Activated CD8-positive, alpha-beta memory T cell treated with anti-CD3 and anti-CD28 coated beads, Interleukin-2, amount 50 U/mL, for 24 hours (primary cell): ENCODE data around the gene ASB10.

ENCODE experiments used
- DNase-seq: peaks from one replicate; pipeline ENCODE4 v3.0.0-alpha.2; 2020; ENCODE audit errors: extremely low read depth

The ASB10 gene

DNA sequence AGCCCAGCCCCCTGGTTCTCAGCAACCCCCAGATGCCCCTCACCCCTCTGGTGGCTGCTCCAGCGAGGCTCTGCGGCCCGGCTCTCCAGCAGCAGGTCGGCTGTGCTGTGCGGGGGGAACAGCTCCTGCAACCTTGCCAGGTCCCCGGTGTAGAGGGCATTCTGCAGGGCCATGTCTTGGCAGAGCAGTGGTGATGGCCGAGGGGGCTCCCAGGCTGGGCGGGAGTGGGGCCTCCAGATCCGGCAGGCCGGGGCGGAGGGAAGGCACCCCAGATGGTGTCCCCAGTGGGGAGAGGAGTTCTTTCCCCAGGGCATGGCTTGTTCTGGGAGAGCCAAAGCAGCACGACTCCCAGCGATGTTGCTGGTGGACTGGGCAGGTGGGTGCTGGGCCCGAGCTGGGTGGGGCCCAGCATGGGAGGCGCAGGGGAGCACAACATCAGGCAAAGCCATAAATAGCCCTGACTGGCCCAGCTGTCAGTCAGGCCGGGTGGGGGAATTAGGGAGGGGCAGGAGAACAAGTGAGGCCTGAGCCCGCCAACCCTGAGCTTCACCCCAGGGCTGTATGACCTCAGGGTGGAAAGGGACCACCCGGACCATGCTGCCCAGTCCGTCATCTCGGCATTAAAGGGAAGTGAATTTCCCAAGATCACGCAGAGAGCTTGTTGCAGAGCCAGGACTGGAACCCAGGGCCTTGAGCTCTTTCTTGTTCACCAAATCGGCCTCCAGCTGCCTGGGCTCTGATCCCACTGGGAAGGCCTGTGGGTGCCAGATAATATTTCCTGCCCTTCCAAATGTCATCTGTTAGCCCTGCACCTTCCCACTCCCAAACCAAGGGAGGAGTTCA, 580 bp upstream of the ASB10 start:
- DNase-seq: no peak

- no peak for DNase-seq
These were observed 1.0 kb downstream of the ASB10 start for GRCh38 chr7:151185762-151186639.

GRCh38 chr7:151181011-151181431, 6.0 kb downstream of the ASB10 start:
- no peak for DNase-seq

DNA sequence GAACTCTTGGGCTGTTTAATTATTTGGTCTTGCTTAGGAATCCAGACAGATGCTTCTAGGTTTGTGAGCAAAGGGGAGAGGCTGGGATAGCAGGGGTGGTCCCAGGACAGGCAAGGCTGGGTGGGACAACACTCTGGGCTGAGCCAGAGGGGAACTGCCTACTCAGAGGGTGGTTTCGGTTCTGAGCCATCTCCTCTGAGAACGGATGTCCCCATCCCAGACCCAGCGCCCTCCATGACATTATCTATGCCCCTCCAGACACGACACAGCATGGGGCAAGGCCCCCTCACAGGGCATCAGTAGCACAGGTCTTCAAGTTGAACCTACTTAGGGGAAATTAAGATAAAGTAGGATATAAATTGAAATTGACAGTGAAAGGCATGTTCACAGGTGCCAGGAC, 7.1 kb downstream of the ASB10 start:
- no peak for DNase-seq

- DNase-seq: no peak
These were observed 7.7 kb downstream of the ASB10 start for GRCh38 chr7:151179287-151179860.

DNA sequence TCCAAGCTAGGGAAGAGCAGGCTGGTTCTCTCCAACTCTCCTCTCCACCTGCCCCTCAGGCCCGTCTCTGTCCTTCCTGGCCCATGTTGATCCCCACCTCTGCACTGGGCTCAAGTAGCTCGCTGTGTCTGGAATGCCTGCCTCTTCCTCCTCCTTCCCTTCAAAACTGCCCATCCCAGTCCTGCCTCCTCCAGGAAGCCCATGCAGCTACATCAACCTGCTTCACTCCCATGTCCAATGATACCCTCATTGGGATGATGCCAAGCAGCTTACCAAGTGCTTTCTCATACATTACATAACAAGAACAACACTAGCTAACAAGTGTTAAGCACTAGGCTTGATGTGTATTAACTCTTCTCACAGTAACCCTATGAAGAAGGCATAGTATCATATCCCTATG, 8.2 kb downstream of the ASB10 start:
- DNase-seq: no peak

GRCh38 chr7:151178236-151178635, 8.8 kb downstream of the ASB10 start:
- no peak for DNase-seq

DNA sequence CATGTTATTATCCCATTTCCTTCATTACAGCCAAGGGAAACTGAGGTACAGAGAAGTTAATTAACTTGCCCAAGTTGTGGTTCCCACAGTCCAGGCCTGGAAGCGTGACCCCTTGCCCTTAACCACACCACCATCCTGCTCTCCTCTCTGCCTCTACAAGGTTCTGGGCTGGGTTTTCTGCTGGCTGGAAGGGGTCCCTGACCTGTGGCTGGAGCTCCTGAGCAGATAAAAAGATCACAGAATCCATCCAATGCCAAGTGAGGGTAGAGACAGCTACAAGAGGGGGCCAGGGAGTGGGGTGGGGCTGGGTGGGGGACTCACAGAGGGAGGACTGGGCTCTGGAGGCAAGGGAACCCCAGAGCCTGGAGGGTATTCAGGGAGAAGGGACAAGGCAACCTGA, 9.7 kb downstream of the ASB10 start:
- no peak for DNase-seq

- no peak for DNase-seq
These were observed 10.6 kb downstream of the ASB10 start for GRCh38 chr7:151176401-151176800.

DNA sequence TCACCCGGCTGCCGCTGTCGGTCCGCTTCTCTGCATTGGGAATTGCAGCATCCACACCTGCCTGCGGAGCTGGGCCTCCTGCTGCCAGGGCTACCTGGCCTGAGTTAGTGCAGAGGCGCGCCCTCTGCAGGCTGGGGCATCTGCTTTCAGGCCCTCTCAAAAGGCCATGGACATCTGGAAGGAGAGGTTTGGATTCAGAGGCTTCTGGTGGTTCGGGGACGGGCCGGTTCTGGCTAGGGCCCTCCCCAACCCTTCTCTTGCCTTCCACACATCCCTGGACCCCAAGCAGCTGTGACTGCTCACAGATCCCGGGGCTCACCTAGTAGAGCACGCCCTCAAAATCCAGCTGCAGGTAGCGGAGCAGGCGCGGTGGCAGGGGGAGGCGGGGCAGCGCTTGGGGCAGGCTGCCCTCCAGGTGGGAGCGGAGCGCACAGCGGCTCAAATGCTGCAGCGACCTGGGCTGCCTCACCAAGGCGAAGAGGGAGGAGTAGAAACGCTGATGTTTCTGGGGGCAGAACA, 11.2 kb downstream of the ASB10 start:
- DNase-seq: no peak

DNA sequence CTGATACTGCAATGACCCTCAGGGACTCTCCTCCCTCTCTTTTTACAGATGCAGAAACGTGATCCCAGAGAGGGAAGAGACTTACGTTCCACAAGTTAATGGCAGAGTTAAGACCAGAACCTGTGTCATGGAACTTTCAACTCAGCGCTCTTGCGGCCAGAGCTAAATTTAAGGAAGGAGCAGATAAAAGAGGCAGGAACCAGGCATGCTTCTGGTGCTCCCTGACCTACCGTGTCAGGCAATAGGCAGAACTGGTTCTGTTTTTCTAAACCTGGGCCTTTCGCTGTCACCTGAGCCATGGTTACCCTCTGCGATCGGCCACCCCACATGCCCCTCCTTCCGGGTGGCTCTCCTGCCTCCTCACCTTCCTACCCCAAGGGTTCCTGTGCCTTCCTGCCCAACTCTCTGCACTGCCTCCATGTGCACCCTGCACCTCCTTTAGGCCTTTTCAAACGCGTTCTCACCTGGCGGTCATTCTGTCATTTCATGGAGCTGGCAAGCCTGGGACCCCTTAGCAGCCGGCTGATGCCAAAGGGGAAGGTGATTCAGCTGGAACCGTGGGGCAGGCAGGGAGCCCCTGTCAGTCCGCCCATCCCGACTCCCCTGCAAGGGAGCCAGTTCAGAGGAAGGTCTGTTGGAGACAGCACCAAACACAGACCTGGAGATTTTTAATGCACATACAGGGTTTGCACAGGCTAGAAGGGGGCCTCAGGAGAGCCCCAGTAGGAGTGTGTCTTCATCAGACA, 11.8 kb downstream of the ASB10 start:
- no peak for DNase-seq

- DNase-seq: no peak
These were observed 12.6 kb downstream of the ASB10 start for GRCh38 chr7:151174246-151175046.

DNA sequence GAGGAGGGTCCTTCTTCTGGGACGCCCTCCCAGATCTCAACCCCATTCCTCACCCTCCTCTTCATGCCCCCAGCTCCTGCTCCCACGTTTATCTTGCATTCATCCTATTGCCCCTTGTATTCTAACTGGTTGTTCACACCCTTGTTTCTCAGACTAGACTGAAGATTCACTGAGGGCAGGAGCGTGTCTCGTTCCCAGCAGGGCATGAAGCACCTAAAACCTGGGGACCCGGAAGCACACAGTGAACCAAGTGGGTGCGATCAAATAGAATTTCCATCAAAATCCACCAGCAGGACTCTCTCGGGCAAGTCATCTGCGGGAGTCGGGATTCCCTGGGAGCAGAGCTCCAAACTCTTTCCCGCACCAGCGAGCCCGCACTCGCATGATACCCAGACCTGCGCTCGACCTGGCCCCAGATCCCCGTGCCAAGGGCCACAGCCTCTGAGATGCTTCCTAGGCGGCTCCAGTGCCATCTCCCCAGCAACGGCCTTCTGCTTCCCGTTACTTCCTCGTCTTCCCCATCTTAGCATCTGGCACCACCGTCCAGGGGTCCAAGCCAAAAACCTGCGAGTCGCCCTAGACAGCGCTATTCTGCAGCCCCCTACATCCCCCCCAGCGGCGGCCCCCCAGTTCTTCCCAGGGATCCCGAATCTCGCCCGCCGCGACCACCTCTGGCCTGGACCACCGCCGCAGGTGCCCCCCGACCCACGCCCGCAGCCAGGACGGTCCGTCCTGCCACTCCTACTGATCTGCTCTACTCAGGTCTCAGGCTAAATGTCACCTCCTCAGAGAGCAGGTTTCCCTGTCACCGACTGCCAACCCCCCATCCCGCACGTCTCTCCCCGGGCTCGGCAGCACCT, 13.4 kb downstream of the ASB10 start:
- DNase-seq: no peak

- peak; percentile 35 for DNase-seq
These were observed 14.5 kb downstream of the ASB10 start for GRCh38 chr7:151172273-151173141.

- DNase-seq: no peak
These were observed 18.3 kb downstream of the ASB10 start for GRCh38 chr7:151168787-151169162.

GRCh38 chr7:151168003-151168786, 18.9 kb downstream of the ASB10 start:
- no peak for DNase-seq

DNA sequence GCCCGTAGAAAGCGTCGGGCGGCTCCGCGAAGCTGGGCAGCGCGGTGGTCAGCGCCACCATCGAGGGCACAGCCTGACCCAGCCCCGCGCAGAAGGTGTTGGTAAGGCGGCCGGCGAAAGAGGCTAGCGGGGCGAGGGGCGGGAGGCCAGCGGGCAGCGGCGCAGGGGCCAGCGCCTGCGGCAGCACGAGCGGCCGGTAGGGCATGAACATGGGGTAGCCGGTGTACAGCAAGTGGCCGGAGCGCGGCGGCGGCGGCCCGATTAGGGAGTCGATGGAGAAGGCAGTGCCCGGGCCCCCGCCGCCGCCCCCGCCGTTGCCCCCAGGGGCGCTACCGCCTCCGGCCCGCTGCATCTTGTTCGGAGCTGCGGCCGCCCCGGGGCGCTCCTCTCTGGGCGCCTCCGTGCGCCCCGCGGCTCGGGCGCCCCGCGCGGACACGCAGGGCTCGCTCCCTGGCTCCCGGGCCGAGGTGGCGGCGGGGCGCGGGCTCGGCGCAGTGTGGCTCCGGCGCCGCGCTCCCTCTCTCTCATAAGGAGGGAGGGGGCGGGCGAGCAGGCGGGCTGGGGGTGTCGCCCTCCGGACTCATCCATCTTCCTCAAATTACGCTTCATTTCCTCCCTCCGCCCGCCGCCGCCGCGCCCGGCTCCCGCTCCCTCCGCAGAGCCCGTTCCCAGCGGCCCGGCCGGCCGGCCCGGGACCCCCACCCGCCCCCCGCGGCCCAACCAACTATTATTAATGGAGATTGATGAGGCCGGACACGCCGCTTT, 19.7 kb downstream of the ASB10 start, which contains the start of gene GBX1:
Gene GBX1 (minus strand): TSS at position 498 of the 765 bp plus-strand sequence. CDS start 146 bp downstream, at position 352.
- DNase-seq: no peak
